ENCODE results near the gene MTHFR.
"Not testable (repeated sequence)": the region's sequence is repeated elsewhere in the genome, so short reads cannot be mapped to it uniquely, and the experiment has no call there.

Gene MTHFR

DNA sequence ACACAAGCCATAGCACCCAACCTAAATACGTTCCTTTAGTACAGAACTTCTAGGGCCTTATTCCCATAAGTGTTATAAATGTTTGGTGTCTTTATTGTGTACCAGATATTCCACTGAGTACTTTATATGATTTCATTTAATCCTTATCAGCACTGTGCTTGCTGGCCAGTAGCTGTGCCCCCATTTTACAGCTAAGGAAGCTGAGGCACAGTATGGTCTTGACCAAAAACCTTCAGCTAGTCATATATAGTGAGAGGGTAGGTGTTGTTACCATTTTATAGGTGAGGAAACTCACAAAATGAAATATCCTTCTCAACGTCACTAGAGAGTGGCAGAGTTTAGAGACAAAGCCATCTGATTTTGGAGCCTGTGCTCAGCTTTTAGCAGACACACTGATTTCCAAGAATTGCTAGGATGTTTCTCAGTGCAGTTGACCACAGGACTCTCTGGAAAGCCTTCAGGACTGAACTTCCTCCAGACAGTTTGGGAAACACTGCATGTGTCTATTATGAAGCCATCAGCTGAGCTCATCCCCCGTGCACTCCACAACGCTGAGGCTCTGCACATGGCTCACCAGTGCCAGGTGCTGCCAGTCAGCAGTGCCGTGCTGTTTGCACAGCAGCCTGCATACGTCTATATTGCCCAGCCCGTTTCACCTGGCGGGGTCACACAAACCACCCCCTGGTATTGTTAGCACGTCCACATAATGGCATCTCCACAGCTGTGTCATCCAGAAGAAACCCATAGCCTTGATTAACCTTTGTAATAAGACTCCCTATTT is 26.4 kb upstream of the MTHFR start:
- FAIRE-seq: no peak

- FAIRE-seq: no peak
These were observed 22.7 kb upstream of the MTHFR start for GRCh38 chr1:11828511-11828910.

DNA sequence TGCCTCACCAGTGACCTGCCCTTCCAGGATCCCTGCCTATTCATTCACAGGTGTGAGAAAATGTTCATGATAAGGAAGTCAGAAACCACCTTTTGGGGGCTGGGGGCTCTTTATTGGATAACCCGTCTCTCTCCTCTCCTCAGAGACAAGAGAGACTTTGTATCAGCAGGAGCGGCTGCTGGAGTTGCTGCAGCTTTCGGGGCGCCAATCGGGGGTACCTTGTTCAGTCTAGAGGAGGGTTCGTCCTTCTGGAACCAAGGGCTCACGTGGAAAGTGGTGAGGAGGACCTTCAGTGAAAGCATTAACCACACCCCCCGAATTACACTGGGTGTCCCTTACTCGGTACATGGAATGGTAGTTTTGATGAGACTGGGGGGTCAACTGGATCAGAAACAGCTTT is 21.2 kb upstream of the MTHFR start:
- no peak for FAIRE-seq

DNA sequence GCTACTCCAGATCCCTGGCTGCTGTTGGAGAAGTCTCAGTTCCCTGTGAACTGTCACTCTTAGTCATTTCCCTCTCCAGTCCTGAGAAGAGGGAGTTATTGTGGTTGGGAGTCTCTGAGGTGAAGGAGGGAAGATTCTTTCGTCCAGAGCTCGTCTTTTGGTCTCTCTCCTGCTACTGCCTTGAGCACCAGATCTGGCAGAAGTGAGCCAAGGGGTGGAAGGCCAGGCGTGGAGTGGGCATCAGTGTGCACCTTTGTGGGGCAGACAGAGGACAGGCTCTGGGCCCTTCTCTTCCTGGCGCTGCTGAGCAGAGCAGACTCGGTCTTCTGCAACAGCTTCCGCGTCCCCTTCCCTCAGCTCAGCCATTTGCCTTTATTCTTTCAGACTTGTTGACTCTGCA is 19.4 kb upstream of the MTHFR start:
- no peak for FAIRE-seq

DNA sequence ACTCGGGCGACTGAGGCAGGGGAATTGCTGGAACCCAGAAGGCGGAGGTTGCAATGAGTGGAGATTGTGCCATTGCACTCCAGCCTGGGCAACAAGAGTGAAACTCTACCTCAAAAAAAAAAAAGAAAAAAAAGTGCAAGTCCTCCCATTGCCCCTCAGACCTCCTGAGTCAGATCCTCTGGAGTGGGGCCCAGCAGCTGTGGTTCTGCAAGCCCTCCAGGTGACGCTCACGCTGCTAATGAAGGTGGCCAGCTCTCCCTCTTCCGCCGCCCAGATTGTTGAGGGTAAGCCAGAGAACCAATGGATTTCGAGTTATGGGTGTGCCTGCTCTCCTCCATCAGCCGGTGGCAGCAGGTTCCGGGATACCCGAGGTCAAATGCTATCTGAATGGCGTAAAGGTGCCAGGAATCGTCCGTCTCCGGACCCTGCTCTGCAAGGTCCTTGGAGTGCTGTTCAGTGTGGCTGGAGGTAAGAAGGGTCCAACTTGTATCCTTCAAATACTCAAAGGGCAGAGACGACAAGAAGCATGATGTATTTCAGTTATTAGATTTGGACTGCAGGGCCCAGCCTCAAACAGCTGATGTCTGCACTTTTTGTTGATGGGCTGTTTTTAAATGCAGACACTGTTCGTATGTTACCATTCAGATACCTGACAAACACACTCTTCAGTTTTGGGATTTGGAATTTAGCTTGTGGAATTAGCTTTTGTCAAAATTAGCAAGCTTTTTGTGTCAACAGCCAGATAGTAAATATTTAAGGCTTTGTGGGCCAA is 17.8 kb upstream of the MTHFR start:
- FAIRE-seq: no peak

DNA sequence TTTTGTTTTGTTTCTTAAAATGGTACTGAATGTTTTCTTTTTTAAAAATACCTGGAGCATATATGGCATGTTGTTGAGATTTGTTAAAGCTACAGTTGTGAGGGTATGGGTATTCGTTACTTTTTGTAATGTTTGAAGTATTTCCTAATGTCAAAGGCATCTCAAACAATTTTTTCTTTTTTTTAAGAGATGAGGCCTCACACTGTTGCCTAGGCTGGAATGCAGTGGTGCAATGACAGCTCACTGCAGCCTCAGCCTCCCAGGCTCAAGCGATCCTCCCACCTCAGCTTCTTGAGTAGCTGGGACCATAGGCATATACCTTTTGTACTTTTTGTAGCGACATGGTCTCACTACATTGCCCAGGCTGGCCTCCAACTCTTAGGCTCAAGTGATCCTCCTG is 16.3 kb upstream of the MTHFR start:
- no peak for FAIRE-seq

GRCh38 chr1:11817192-11817591 is 11.4 kb upstream of the MTHFR start:
- FAIRE-seq: no peak

GRCh38 chr1:11813021-11813420 is 7.3 kb upstream of the MTHFR start:
- FAIRE-seq: no peak

GRCh38 chr1:11807133-11807532 is 1.4 kb upstream of the MTHFR start:
- FAIRE-seq: no peak

GRCh38 chr1:11806307-11806936 is 658 bp upstream of the MTHFR start:
- FAIRE-seq: no peak

DNA sequence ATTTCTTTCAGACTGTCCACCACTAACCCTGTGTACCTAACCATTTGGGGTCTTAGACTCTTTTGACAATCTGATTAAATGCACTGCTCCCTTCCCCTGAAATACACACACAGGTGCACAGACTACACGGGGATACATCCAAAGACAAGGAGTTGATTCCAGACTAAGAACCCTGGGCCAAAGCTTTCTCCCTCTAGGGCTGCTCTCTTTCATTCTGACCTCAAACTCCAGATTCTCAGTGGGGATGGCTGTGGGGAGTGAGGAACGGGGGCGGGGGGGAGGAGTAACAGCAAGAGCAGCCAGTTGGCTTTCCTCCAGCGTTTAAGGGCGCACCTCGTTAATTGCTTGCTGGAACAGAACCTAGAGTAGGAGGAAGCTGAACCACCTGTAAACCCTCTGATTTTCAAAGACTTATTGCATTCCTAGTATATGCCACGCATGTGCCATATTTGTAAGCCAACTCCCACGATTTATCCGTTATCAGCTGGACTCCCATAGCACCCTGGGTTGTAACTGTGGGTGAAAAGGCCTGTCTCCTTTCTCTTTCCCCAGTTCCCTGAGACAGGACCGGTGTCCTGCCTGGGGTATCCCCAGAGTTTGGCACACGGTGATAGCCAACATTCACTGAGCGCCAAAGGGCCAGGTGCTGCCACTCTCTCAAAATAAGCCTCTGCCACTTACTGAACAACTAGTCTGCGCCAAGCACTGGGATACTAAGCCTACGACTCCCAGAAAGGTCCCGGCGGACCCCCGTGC is 920 bp downstream of the MTHFR start:
- no peak for FAIRE-seq

DNA sequence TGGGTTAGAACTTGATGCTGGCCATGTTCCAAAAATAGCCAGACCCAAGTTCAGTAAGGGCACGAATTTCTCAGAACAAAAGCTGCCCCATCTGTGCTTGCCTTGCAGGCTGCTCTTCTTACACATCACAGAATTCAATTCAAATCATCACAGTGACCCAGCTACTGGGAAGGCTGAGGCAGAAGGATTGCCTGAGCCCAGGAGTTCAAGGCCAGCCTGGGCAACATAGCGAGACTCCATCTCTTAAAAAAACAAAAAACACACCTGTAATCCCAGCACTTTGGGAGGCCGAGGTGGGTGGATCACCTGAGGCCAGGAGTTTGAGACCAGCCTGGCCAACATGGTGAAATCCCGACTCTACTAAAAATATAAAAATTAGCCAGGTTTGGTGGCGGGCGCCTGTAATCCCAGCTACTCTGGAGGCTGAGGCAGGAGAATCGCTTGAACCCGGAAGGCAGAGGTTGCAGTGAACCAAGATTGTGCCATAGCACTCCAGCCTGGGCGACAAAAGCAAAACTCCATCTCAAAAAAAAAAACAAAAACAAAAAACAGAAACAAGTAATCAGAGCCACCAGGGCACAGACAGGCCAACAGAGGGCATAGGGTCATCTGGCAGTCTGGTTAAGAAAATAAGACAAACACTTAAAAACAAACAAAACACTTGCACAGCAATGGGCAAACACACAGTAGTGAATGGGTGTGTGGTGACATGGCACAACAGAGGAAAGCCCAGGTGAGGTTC is 1.7 kb downstream of the MTHFR start:
- FAIRE-seq: not testable (repeated sequence)

- FAIRE-seq: no peak
These were observed 2.5 kb downstream of the MTHFR start for GRCh38 chr1:11802973-11803885.

DNA sequence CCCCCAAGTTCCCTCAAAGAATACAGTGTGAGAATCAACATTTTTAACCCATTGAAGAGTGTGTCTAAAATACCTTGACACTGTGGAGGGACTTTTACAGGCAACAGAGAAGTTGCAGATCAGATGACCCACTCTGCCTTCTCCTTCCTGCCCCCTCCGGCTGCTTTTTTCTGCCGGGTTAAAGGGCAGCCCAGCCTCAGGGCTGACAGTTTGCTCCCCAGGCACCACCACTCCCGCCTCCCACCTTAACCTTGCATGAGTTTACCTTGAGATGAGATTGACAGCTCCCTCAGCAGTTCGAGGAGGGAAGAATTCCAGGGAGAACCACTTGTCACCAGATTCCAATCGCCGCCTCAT is 3.2 kb downstream of the MTHFR start:
- FAIRE-seq: no peak

DNA sequence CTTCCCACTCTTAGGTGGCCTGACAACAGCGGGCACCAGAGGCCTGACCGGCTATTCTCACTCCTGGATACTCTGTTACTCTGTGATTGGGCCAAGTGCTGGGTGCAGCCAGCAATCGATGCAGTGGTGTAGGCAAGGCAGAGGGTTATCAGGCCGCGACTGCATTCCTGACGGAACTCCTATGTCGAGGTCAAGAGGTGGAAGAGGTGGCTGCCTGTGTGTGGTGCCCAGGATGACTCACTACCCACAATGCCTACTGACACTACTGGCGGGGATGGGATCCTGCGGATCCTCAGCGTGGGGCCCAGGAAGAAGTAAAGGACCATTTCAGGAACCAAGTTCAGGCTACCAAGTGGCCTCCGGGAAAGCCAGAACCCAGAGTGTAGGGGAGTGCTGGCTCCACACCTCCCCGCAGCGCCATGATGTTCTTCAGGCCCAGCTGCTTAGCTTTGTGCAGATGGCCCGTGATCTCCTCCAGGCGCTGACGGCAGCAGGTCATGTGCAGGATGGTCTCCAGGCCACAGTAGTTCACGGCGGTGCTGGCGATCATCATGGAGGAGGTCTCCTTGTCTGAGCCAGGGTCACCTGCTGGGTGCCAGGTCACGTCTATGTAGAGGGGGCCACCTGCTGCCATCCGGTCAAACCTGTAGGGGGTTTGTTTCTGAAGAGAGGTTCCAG is 4.9 kb downstream of the MTHFR start:
- no peak for FAIRE-seq

DNA sequence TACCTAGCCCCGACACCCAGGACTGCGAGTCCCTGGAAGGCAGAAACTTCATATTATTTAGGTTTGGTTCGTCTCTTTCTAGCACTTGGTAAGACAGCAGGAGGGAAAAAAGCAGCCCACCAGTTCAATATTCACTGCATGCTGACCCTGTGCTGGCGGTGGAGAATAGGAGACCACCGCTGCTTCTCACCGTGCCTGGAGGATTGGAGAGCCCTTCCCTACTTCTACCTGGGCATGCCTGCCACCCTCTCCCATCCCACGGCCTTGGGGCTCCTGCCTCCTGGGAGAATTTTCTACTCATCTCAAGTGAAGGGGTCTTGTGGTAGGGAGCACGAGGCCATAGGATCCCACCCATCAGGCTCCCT is 5.4 kb downstream of the MTHFR start:
- FAIRE-seq: no peak

- FAIRE-seq: no peak
These were observed 5.9 kb downstream of the MTHFR start for GRCh38 chr1:11799896-11800295.

DNA sequence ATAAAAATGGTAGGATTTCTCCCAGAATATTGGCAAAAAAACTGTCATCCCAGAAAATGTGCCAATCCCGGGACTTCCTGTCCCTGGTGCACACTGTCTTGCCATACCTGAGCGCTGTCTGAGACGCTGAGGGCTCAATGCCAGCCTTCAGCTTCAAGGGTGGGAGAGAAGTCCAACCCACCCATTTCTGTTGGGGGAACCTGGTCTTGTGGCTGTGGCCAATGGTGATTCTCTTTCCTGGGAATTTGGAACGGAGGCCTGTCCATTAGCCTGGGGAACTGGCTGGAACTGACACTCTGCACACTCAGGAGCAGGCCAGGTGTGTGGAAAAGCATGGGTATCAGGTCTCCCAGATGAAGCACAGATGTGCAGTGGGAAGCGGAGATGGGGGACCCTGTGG is 6.7 kb downstream of the MTHFR start:
- no peak for FAIRE-seq

DNA sequence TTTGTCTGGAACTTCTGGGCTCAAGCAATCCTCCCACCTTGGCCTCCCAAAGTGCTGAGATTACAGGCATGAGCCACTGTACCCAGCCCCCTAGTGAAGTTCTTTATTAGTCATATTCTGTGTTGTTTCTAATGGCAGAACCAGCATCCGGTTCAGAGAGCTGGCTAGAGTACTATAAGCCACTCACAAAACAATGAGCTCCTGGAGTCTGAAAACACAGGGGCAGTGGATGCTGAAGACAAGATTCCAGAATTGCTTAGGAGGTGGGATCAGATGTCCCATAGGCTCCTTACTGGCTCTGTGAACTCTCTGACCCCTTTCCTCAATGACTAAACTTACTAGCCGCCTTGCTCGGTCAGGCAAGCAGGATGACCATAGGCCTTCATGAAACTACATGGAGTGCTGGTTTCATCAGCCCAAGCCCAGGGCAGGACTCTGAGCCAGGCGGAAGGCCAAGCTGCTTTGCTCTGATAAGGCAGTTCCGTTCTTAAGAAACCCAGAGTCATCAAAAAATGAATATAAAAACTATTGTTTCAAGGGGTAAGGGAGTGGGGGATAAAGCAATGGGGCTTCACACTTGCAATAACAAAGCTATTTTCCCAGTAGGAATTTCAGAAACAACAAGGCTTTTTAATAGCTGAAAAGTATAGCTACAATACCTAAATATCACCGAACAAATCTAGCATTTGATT is 8.1 kb downstream of the MTHFR start:
- no peak for FAIRE-seq

Measured in TTC549 (cell line).